Measurements from ENCODE around the gene APPBP2. TPM values are rescaled to one million over a fixed set of nuclear protein-coding genes. Genes with fewer than 3 reads are reported as not detected.

Gene APPBP2
- total and polyA plus RNA-seq, 2 donors (not counting 3 experiments of a cell fraction or from before 2014, with no cell fraction given), result 8.4 to 49.1 TPM

- Histone ChIP-seq H3K27me3 (ENCODE audit: control insufficient read depth in 2 of 2, insufficient read depth in 2 of 2, low read length in 2 of 2) (no peaks in the 10 kb centered on the region), H3K4me1 (ENCODE audit: control insufficient read depth, extremely low read depth, insufficient read depth, low read length) (peaks cover 3% of the 10 kb centered on the region), H3K9ac (replicated peaks; ENCODE audit: extremely low read depth, insufficient read depth, low read length) (no peak overlapping the region), H3K4me2 (ENCODE audit: insufficient read depth, low read length) (no peak overlapping the region), H3K27ac (ENCODE audit: insufficient read depth, low read depth, low read length) (no peak overlapping the region), H3K79me2 (ENCODE audit: control insufficient read depth, insufficient read depth, low read length) (no peaks in the 10 kb centered on the region), H3K9me1 (replicated peaks; ENCODE audit: control insufficient read depth, extremely low read depth, insufficient read depth, low read length) (no peaks in the 10 kb centered on the region), H3K36me3 (ENCODE audit: control insufficient read depth in 2 of 2, extremely low read depth in 1 of 2, insufficient read depth in 2 of 2, low read length in 2 of 2) (no peaks in the 10 kb centered on the region), H2AFZ (ENCODE audit: low read depth, low read length) (no peak overlapping the region), H3K9me3 (replicated peaks; ENCODE audit: control insufficient read depth, insufficient read depth, low read length) (no peaks in the 10 kb centered on the region), H3K4me3 (replicated peaks in 1 of 3; ENCODE audit: insufficient read depth in 1 of 3, low read depth in 1 of 3, low read length in 3 of 3) (no peak overlapping the region), H4K20me1 (replicated peaks; ENCODE audit: control insufficient read depth, extremely low read depth, insufficient read depth, low read length) (no peaks in the 10 kb centered on the region)
- TF ChIP-seq POLR2A (IDR thresholded peaks at IDR 0.05; ENCODE audit: low read depth, low read length), result no peak
- TF ChIP-seq, protein P1, sequence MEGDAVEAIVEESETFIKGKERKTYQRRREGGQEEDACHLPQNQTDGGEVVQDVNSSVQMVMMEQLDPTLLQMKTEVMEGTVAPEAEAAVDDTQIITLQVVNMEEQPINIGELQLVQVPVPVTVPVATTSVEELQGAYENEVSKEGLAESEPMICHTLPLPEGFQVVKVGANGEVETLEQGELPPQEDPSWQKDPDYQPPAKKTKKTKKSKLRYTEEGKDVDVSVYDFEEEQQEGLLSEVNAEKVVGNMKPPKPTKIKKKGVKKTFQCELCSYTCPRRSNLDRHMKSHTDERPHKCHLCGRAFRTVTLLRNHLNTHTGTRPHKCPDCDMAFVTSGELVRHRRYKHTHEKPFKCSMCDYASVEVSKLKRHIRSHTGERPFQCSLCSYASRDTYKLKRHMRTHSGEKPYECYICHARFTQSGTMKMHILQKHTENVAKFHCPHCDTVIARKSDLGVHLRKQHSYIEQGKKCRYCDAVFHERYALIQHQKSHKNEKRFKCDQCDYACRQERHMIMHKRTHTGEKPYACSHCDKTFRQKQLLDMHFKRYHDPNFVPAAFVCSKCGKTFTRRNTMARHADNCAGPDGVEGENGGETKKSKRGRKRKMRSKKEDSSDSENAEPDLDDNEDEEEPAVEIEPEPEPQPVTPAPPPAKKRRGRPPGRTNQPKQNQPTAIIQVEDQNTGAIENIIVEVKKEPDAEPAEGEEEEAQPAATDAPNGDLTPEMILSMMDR (IDR thresholded peaks at IDR 0.05; ENCODE audit: extremely low read depth in 1 of 2, insufficient read depth in 1 of 2, low read depth in 1 of 2, low read length in 2 of 2), result no peak
- no peak for TF ChIP-seq POLR2AphosphoS5 (IDR thresholded peaks at IDR 0.05; ENCODE audit: insufficient read depth, low read depth, low read length)
- no peak for TF ChIP-seq EZH2 (IDR thresholded peaks at IDR 0.05; ENCODE audit: borderline replicate concordance, low read depth, low read length, severe bottlenecking)
- TF ChIP-seq GATA2 (IDR thresholded peaks at IDR 0.05; ENCODE audit: insufficient read depth, insufficient read length, low read depth, low read length), result no peak
- no peak for TF ChIP-seq MYC (IDR thresholded peaks at IDR 0.05; ENCODE audit: low read depth, low read length)
- TF ChIP-seq FOS (IDR thresholded peaks at IDR 0.05; ENCODE audit: borderline replicate concordance, insufficient read depth, low read length), result no peak
- TF ChIP-seq MAX (IDR thresholded peaks at IDR 0.05; ENCODE audit: insufficient read depth, insufficient read length), result no peak
- no peak for TF ChIP-seq JUN (IDR thresholded peaks at IDR 0.05; ENCODE audit: borderline replicate concordance, insufficient read depth, insufficient read length, low read depth)
- ChIA-PET CTCF (interaction anchor here (0.7 to 1.8 kb wide), 2 partner anchors 14 to 30 kb away, joined by 3 to 6 read pairs; partner anchors contain the start of gene APPBP2), POLR2A (interaction anchor here (0.7 kb wide), 1 partner anchor 80 kb away, joined by 7 read pairs; no protein-coding TSS in a partner anchor)
- intact Hi-C loops (cut with micrococcal nuclease), result no loop called here
- dilution Hi-C loops (cut with MboI; ENCODE audit: extremely low pct_ligation_motif_present, low sequenced_read_pairs), result no loop called here
- FAIRE-seq, result no peak
- no TSS peak for BruUV-seq (replicated peaks)
- no peak for DNase-seq (ENCODE audit: low read depth, low spot score)
Measured at GRCh38 chr17:60539807-60540206, 13.8 kb upstream of the APPBP2 start.
